H54 (cell line): ENCODE results near the gene FXYD2.
"Not testable (repeated sequence)": the region's sequence is repeated elsewhere in the genome, so short reads cannot be mapped to it uniquely, and the experiment has no call there.

ENCODE experiments used
- DNase-seq: peaks from one replicate; pipeline ENCODE4 v3.0.0; 2011; ENCODE audit warnings: low spot score, mixed read lengths; ENCODE audit not compliant: insufficient read length
- FAIRE-seq: peaks from 3 replicates; lab custom pipeline; 2011; peaks lifted over from hg19 to GRCh38; lab: Jason Lieb, UNC
- POLR2A ChIP-seq: IDR thresholded peaks from 2 replicates; pipeline ENCODE4 v1.6.1; 2011; ENCODE audit warnings: low read depth, mild to moderate bottlenecking, low read length

The FXYD2 gene

GRCh38 chr11:117824571-117825537, at the start of gene FXYD2:
TSS of gene FXYD2 (minus strand) at chr11:117824744. CDS start at chr11:117824678, 66 bp downstream.
- DNase-seq (no peak), FAIRE-seq (no peak)
- no peak for TF ChIP-seq POLR2A

- no peak for DNase-seq
- no peak for FAIRE-seq
- TF ChIP-seq POLR2A, result no peak
Observed at GRCh38 chr11:117873828-117874125, 49.2 kb upstream of the FXYD2 start.

GRCh38 chr11:117872975-117873827, 48.7 kb upstream of the FXYD2 start:
- DNase-seq (no peak), FAIRE-seq (no peak)
- TF ChIP-seq POLR2A, result no peak

GRCh38 chr11:117872420-117872961, 47.9 kb upstream of the FXYD2 start:
- FAIRE-seq (no peak), DNase-seq (no peak)
- TF ChIP-seq POLR2A, result no peak

GRCh38 chr11:117871784-117872183, 47.2 kb upstream of the FXYD2 start:
- no peak for FAIRE-seq

GRCh38 chr11:117871160-117871559, 46.6 kb upstream of the FXYD2 start:
- TF ChIP-seq POLR2A, result no peak
- DNase-seq (no peak), FAIRE-seq (no peak)

More at GRCh38 chr11:117871784-117872183, 47.2 kb upstream of the FXYD2 start:
- no peak for TF ChIP-seq POLR2A
- no peak for DNase-seq

- FAIRE-seq (no peak), DNase-seq (no peak)
- TF ChIP-seq POLR2A, result no peak
Observed at GRCh38 chr11:117870103-117870952, 45.8 kb upstream of the FXYD2 start.

GRCh38 chr11:117869604-117870003, 45.1 kb upstream of the FXYD2 start:
- DNase-seq, result no peak
- no peak for FAIRE-seq
- no peak for TF ChIP-seq POLR2A

GRCh38 chr11:117868815-117869561, 44.4 kb upstream of the FXYD2 start:
- DNase-seq (no peak), FAIRE-seq (no peak)
- no peak for TF ChIP-seq POLR2A

- TF ChIP-seq POLR2A, result no peak
- FAIRE-seq (no peak), DNase-seq (no peak)
Observed at GRCh38 chr11:117868088-117868487, 43.5 kb upstream of the FXYD2 start.

GRCh38 chr11:117866526-117866925, 42.0 kb upstream of the FXYD2 start:
- TF ChIP-seq POLR2A, result no peak
- FAIRE-seq, result no peak
- DNase-seq, result no peak

GRCh38 chr11:117865546-117865945, 41.0 kb upstream of the FXYD2 start:
- DNase-seq, FAIRE-seq: not testable (repeated sequence)

GRCh38 chr11:117863383-117863782, 38.8 kb upstream of the FXYD2 start:
- DNase-seq (no peak), FAIRE-seq (no peak)
- no peak for TF ChIP-seq POLR2A
